SK-MEL-5 (cell line): ENCODE results near the gene XYLT2. TPM values are rescaled to one million over a fixed set of nuclear protein-coding genes. Genes with fewer than 3 reads are reported as not detected.
"Not testable (repeated sequence)": the region's sequence is repeated elsewhere in the genome, so short reads cannot be mapped to it uniquely, and the experiment has no call there.

ENCODE experiments used
- DNase-seq: peaks from one replicate; pipeline ENCODE4 v3.0.0-alpha.2; 2016; ENCODE audit warnings: low read depth, low spot score
- in situ Hi-C: cut with HindIII; loops from 2 replicates; pipeline ENCODE4 v1.10.0; 2016; ENCODE audit warnings: low sequenced_read_pairs, high pct_unique_total_duplicates, low pct_unique_long_range_greater_than_20kb
- small RNA-seq, 2 experiments: library from RNA; depleted of rRNA; stranded (forward); fragments of <200 nt; gene quantifications; one replicate each; pipeline ENCODE3, GENCODE V24; 2014
- total RNA-seq: library from RNA; depleted of rRNA; stranded (reverse); fragments of >200 nt; shearing (Covaris generic); gene quantifications from 2 replicates; pipeline ENCODE4 v1.2.3, GENCODE V29; 2014; rRNA removed

Gene XYLT2
- total RNA-seq, 1 experiment from 2014 or later = 34.2 TPM

DNA sequence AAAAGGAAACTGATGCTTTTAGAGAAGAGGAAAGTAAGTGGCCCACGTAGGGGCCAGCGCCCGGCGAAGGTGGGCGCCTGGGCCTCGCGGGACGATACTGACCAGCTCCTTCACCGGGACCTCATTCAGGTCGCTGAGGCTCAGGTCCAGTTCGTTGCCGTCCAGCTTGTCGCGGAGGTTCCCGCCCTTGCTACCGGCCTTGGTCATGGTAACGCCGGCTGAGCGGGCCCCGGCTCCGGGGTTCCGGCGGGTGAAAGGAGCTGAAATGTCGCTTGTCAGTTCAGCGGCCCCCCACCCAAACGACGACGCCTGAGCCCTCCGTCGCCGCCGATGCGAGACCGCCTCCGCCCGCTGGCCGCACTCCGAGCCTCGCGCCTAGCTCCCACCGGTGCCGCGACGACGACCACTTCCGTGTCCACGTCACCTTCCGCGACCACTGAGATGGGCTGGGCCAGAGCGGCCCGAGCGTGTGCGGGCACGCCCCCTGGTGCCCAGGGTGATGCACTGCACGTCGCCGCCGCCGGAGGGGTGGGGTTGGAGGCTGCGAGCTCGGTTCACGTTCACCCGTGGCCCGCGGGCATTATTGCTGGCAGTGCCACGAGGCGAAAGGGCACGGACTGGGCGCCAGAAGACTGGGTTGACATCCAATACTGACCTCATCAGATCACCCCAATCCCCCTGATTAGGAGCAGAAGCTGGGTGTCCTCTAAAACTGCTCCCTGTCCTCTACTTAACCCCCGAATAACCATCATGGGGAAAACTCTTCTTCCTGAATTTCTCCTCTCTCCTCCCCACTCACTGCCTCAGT is 51.4 kb downstream of the XYLT2 start, which contains the start of gene LRRC59:
LRRC59 (minus strand) TSS at position 413 of the 808 bp plus-strand sequence; CDS start at position 207, 206 bp downstream.
- peak; percentile 83 for DNase-seq
- in situ Hi-C loops = no loop called here

DNA sequence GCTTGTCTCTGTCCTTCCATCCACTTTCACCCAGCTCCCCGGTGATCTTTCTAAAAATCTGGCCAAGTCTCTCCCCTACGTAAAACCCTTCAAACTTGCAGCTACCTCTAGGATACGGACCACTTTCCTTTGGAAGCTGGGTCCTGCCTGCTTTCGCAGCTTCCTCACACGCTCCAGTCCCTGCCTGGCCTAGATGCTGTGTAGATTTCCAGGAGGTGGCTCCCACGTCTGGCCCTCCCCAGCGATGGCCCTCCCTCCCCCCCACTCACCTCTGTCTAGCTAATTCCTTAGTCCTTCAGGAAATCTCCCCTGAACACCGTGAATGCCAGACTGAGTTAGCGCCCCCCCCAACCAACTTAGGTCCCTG is 52.0 kb downstream of the XYLT2 start:
- no peak for DNase-seq
- in situ Hi-C loops = no loop called here

DNA sequence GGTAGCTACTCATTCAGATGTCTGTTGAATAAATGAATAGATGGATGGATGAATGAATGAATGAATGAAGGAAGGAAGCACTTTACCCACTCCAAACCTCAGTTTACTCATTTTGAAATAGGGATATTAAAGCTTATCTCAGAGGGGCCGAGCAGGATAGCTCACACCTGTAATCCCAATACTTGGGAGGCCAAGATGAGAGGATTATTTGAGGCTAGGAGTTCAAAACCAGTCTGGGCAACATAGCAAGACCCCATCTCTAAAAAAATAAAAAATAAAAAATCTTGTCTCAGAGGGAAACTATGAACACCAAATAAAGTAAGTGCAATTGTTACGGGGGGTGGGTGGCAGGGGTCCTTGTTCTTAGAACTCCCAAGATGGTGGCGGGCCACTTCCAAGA is 52.7 kb downstream of the XYLT2 start:
- DNase-seq, in situ Hi-C loops: not testable (repeated sequence)

DNA sequence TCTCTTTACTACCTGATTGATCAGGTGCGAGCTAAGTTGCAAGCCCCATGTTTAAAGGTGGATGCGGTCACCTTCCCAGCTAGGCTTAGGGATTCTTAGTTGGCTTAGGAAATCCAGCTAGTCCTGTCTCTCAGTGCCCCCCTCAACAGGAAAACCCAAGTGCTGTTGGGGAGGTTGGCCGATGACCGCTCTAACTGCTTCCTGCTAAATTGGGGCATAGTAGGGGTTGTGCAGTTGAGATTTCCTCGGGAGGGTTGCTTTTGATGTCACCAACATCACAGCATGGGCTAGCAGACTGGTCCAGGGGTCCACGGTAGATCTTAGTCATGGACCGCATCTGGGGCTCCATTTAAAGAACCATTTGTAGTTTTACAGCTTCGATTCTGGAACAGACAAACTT is 53.7 kb downstream of the XYLT2 start:
- DNase-seq, in situ Hi-C loops: not testable (repeated sequence)

DNA sequence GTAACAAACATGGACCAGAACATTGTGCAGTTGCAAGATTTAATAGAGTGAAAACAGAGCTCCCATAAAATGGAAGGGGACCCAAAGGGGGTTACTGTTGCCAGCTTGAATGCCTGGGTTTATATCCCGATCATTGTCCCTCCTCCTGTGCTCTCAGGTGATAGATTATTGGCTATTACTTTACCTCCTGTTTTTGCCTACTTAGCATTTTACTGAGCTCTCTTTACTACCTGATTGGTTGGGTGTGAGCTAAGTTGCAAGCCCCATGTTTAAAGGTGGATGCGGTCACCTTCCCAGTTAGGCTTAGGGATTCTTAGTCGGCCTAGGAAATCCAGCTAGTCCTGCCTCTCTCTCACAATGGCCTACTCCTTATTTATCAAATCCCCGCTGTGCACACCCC is 59.4 kb downstream of the XYLT2 start:
- in situ Hi-C loops = not testable (repeated sequence)

DNA sequence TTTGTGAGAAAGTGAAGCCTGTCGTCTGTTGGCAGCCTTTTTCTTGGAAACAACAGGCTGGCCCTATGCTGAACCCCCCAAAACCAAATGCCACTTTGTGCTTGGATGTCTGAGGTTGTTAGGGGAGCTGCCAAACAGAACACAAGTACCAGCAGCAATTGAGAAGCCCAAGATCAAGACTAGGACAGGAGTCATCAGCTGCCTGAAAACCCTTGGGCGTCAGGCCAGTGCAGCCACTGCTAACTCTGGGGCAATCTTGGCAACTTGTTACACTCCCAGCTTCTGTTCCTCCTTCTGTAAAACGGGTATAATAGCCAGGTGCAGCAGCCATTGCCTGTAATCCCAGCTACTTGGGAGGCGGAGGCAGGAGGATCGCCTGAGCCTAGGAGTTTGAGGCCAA is 60.7 kb downstream of the XYLT2 start:
- DNase-seq = no peak
- in situ Hi-C loops = no loop called here

More for the DNA sequence above, 59.4 kb downstream of the XYLT2 start:
- DNase-seq = not testable (repeated sequence)

DNA sequence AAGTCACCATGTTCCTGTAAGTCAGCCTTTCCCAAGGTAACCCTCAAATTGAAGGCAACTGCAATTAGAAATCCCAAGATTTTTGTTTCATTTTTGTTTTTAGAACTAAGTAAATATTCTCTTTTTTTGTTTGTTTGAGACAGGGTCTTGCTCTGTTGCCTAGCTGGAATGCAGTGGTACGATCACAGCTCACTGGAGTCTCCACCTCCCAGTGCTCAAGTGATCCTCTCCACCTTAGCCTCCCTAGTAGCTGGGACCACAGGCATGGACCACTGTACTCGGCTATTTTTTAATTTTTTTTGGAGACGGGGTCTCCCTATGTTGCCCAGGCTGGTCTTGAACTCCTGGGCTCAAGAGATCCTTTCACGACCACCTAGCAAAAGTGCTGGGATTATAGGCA is 62.0 kb downstream of the XYLT2 start:
- DNase-seq = no peak
- in situ Hi-C loops = no loop called here

Small RNAs within 50 kb of the gene (small RNA-seq; reads per million reads assigned to genes)
- gene RF00019 = 0 reads per million in 2 experiments

Other genes with a start within 250 kb of the XYLT2 start
- gene SAMD14, start 216.0 kb upstream of the XYLT2 start, total RNA-seq = 0.03 TPM in 1 of 2 replicates, not detected in the other
- gene PPP1R9B, start 195.4 kb upstream of the XYLT2 start, total RNA-seq = 33.6 and 36.2 TPM in 2 replicates
- gene SGCA, start 180.1 kb upstream of the XYLT2 start, total RNA-seq = not detected in 2 replicates
- 0.03 TPM in 2 replicates for gene COL1A1, start 144.5 kb upstream of the XYLT2 start, total RNA-seq
- 0.08 and 1.3 TPM in 2 replicates for gene TMEM92, start 71.7 kb upstream of the XYLT2 start, total RNA-seq
- gene MRPL27, start 27.1 kb downstream of the XYLT2 start, total RNA-seq = 107 and 120 TPM in 2 replicates
- 9.9 and 13.0 TPM in 2 replicates for gene EME1, start 27.1 kb downstream of the XYLT2 start, total RNA-seq
- 174 and 177 TPM in 2 replicates for gene LRRC59, start 51.4 kb downstream of the XYLT2 start, total RNA-seq
- 11.2 and 11.8 TPM in 2 replicates for gene ACSF2, start 80.1 kb downstream of the XYLT2 start, total RNA-seq
- gene CHAD, start 122.8 kb downstream of the XYLT2 start, total RNA-seq = not detected in 2 replicates
- gene RSAD1, start 132.7 kb downstream of the XYLT2 start, total RNA-seq = 35.7 and 41.4 TPM in 2 replicates
- gene MYCBPAP, start 162.3 kb downstream of the XYLT2 start, total RNA-seq = 0.32 and 1.5 TPM in 2 replicates
- 0.03 TPM in 1 of 2 replicates, not detected in the other for gene EPN3, start 186.6 kb downstream of the XYLT2 start, total RNA-seq
- 46.6 and 50.9 TPM in 2 replicates for gene SPATA20, start 201.0 kb downstream of the XYLT2 start, total RNA-seq
- gene CACNA1G, start 214.6 kb downstream of the XYLT2 start, total RNA-seq = not detected in 2 replicates